Urinary bladder (tissue), 4 donors: ENCODE results near the gene ADAM33. TPM values are rescaled to one million over a fixed set of nuclear protein-coding genes. Genes with fewer than 3 reads are reported as not detected.

Experiments used
- DNase-seq: peaks from one replicate; pipeline ENCODE4 v3.0.0-alpha.2; 2015; ENCODE audit errors: extremely low spot score
- H3K27ac ChIP-seq: one replicate; pipeline ENCODE4 v1.5.1; 2013; ENCODE audit warnings: low read depth, mild to moderate bottlenecking, moderate library complexity
- H3K36me3 ChIP-seq: one replicate; pipeline ENCODE4 v1.6.1; 2013; ENCODE audit warnings: mild to moderate bottlenecking, moderate library complexity; ENCODE audit not compliant: insufficient read depth
- H3K4me1 ChIP-seq: one replicate; pipeline ENCODE4 v1.6.1; 2013; ENCODE audit warnings: mild to moderate bottlenecking, moderate library complexity; ENCODE audit not compliant: insufficient read depth
- H3K4me3 ChIP-seq: one replicate; pipeline ENCODE4 v1.5.1; 2013; ENCODE audit warnings: low read depth, low read length
- WGBS: extraction: QIAGEN DNeasy Blood & Tissue Kit; methylation state at CpG from one replicate; pipeline ENCODE4 v1.1.7; 2013; 5-methylcytosine and 5-hydroxymethylcytosine counted together
- polyA plus RNA-seq: library from polyadenylated mRNA; stranded (reverse); fragments of 200-250 nt; gene quantifications from one replicate; pipeline ENCODE4 v1.2.3, GENCODE V29; 2013
- total RNA-seq: library from RNA; depleted of rRNA; stranded (reverse); fragments of >200 nt; gene quantifications from one replicate; pipeline ENCODE4 v1.2.3, GENCODE V29; 2014
- donor health status: healthy with polysubstance abuse.
- donor health status: healthy.

The ADAM33 gene
- total and polyA plus RNA-seq, 2 donors = 88.2 to 111 TPM

DNA sequence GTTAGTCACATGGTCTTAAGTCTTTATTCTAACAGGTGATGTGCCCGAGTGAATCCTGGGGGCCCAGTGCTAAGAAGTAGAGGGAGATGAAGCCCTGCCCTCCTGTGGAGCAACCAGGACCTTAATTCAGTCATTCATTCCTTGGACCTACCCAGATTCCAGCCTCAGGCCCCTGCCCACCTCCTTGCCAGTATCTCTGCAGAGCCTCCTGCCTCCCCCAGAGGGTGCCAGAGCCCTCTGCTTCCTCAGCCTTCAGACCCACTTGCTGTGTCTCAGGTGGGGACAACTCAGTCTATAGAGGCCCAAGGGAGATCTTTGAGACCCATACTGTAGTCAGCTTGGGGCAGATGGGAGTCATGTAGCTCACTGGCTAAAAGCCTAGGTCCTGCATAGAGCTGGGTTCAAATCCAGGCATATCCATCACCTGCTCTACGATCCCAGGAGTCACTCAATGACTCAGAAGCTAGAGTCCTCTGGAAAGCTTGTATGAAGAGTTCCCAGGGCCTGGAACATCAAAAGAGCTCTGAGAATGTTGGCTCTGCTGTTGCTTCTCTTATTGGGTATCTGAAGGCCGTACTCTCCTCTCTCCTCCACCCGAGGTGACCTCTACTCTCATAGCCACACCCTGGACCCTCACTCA, 34.5 kb upstream of the ADAM33 start:
- no peak for DNase-seq
- no peak overlapping the region for H3K27ac ChIP-seq
- H3K36me3 ChIP-seq = no peaks in the 10 kb centered on the region
- no peaks in the 10 kb centered on the region for H3K4me1 ChIP-seq
- H3K4me3 ChIP-seq = no peak overlapping the region
- WGBS = 71% methylated on average over 4 of the region's 4 CpGs

DNA sequence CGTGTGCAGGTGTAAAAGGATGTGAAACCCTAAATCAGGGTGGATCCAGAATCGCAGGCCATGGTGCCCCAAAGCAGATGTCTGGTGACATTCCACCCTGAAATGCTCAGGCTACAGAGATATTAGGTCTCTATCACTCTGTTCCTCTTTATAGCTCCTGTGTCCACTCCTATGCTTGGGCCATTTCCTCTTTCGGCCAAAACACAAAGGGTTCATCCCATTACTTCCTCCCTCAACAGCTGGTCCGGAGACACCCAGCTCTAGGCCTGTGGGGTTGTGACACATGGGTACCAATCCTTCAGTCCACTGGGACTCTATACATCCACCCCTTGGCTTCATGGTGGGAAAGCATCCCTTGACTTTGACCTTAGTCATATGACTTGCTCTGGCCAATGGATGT, 32.3 kb upstream of the ADAM33 start:
- Histone ChIP-seq H3K36me3 (no peaks in the 10 kb centered on the region), H3K4me1 (no peaks in the 10 kb centered on the region), H3K27ac (no peak overlapping the region), H3K4me3 (no peak overlapping the region)
- DNase-seq = no peak
- WGBS = 80% methylated on average over 4 of the region's 4 CpGs

DNA sequence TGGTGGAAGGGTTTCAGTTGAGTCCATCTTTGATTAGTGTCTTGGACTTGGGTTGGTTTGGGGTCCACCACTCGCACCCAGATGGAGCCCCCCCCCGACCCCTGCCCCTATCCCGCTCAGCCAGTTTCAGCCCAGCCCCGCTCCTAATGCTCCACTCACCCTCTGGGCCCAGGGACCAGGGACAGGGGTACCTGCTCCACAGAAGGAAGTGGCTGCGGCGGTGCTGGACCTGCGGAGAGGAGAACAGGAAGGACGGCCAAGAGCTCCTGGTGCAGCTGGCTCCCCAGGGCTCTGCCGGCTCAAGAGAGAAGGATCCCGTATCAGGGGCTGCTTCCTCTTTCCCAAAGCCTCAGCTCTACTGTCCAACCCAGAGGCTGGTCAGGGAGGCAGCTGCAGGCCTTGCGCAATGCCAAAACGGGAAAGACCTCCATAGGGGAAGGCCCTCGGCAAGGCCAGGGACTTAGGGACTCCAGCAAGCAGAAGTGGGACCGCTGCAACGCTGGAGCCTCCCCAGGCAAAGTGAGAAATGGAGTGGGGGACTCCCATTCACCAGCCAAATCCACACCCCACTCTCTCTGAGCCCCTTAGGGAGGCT, 30.6 kb upstream of the ADAM33 start, which contains the start of gene SIGLEC1:
TSS of gene SIGLEC1 (minus strand) at position 322 of the 595 bp plus-strand sequence. CDS start 5,472 bp downstream, outside the sequence.
- DNase-seq = no peak
- WGBS = 83% methylated on average over 15 of the region's 15 CpGs
- H3K36me3 ChIP-seq = no peaks in the 10 kb centered on the region
- no peak within 1 kb of the TSS for H3K4me3 ChIP-seq
- no peaks in the 10 kb centered on the region for H3K4me1 ChIP-seq
- H3K27ac ChIP-seq = no peak within 1 kb of the TSS

DNA sequence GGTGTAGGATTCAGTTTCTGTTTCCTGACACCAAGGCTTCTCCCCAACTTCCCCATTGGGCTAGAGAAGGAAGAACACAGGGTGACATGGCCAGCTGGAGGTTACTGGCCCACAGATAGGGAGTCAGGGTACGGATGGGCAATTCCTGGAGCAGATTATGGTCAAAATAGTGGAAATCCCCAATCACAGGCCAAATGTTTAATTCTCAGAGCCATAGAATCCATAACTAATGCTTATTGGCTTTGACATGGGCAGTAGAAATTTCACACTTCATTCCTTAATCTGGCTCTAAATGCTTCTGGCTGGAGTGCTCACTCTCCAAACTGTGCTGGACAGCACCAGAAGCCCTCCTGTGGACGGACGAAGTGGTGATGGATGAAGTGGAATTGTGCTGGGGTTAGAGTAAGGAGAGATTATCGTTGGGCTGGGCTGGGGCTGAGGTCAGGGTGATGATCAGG, 29.7 kb upstream of the ADAM33 start:
- Histone ChIP-seq H3K4me1 (no peaks in the 10 kb centered on the region), H3K36me3 (no peaks in the 10 kb centered on the region), H3K4me3 (no peak overlapping the region), H3K27ac (no peak overlapping the region)
- no peak for DNase-seq
- WGBS = 69% methylated on average over 4 of the region's 4 CpGs

DNA sequence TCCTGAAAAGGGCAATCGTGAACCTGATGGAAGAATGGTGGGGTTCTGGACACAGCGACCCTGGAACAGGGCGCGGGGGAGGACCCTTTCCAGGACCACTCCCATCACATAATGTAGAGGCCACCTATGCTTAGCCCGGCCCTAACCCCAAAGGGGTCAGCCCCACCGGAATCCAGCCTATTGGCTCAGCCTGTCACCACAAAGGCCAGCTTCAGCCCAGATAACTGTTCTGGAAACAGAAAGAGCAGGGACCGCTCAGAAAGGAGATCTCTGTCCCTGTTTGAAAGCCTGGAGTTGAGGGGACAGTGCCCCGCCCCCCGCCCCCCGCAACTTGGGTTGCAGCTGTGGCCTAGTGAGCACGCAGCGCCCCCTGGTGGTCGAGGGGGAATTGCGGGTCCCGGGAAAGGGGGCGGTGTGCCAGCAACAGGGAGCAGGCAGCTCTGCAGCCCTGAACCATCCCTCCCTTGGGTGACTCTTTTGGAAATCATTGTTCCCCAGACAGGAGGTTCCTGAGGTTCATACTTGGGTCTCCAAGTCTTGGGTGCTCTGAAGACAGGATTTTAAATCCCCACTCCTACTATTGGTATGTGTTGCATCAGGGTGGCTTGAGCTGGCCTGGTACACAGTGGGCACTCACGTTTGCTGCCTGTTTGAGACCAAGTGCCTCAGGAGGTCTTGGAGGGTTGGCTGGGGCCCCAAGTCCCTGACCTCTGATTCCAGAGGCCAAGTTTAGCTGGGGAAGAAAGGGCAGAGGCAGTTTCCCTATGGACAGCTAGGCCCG, 29.1 kb upstream of the ADAM33 start:
- H3K4me1 ChIP-seq = no peaks in the 10 kb centered on the region
- no peaks in the 10 kb centered on the region for H3K36me3 ChIP-seq
- 31% methylated on average over 18 of the region's 18 CpGs for WGBS
- no peak overlapping the region for H3K4me3 ChIP-seq
- no peak overlapping the region for H3K27ac ChIP-seq
- no peak for DNase-seq

DNA sequence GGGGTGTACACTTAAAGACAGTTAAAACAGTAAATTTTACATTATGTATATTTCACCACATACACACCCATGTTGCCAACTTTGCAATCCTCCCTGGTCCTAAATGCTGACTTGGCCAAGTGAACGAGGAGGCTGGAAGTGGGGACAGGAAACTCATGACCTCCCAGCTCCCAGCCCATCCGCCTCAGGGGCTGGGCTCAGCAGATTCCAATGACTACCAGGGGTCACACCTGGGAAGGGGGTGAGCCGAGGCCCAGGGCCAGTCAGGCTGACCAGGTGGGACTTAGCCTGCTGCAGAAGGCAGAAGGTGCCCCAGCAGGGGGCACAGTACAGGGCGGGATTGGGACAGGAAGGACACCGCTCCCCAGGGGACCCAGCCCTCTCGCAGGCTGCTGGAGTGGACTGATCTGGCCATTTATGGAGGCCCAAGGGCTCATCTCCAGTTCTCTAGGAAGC, 28.2 kb upstream of the ADAM33 start:
- 63% methylated on average over 6 of the region's 6 CpGs for WGBS
- no peaks in the 10 kb centered on the region for H3K4me1 ChIP-seq
- no peak overlapping the region for H3K4me3 ChIP-seq
- H3K36me3 ChIP-seq = no peaks in the 10 kb centered on the region
- DNase-seq = no peak
- H3K27ac ChIP-seq = no peak overlapping the region

DNA sequence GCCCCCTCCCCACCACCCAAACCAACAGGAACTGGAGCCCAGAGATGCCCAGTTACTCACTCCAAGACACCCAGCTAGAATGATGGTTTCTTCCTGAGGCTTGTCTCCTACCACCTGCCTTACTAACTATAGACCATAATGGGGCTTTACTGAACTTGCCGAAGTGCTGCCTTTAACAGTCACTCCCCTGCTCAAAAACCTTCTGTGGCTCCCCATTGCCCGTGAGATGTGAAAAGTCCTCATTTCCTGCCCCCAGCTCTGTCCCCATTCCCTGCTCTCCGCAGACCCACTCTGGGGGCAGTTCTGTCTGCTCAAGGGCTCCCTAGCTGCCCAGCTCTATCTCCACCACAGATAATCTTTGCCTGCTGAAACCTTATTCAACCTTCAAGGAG, 25.7 kb upstream of the ADAM33 start:
- WGBS = 95% methylated on average over 3 of the region's 3 CpGs
- no peak for DNase-seq

DNA sequence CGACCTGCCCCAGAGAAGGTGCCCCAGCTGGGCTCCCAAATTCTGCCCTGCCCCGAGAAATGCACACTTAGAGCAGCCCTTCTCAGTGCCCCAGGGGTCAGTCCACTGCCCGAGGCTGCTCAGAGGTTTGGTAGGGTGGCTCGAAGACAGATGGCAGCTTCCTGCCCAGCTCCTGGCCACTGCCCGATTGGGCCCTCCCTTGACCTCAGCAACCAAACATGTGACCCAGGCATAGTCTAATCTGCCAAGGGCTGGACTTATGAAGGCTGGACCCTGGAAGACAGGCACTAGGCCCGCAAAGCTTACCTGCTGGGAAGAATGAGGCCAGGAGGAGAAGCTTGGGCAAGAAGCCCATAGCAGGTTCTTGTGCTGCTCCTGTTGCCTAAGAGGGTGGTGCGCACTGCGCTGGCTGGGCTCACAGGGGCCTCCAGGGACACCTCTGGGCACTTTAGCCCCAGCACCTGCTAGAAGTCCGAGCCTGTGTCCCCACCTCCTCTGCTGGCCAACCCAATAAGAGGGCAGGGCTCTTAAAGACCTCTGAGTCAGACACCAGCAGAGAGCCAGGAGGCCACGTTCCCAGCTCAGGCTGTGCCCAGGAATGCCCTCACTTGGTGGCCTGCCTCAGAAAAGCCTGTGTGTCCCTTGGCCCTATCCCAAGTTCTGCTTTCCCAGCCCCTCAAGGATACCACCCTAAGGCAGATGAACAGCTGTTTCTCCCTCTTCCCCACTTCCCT, 25.1 kb upstream of the ADAM33 start:
- Histone ChIP-seq H3K27ac (no peak overlapping the region), H3K4me3 (no peak overlapping the region), H3K36me3 (no peaks in the 10 kb centered on the region), H3K4me1 (no peaks in the 10 kb centered on the region)
- WGBS = 79% methylated on average over 10 of the region's 10 CpGs
- DNase-seq = no peak

More for the DNA sequence above, 25.7 kb upstream of the ADAM33 start:
- no peaks in the 10 kb centered on the region for H3K36me3 ChIP-seq
- H3K4me3 ChIP-seq = no peak overlapping the region
- no peak overlapping the region for H3K27ac ChIP-seq
- no peaks in the 10 kb centered on the region for H3K4me1 ChIP-seq

DNA sequence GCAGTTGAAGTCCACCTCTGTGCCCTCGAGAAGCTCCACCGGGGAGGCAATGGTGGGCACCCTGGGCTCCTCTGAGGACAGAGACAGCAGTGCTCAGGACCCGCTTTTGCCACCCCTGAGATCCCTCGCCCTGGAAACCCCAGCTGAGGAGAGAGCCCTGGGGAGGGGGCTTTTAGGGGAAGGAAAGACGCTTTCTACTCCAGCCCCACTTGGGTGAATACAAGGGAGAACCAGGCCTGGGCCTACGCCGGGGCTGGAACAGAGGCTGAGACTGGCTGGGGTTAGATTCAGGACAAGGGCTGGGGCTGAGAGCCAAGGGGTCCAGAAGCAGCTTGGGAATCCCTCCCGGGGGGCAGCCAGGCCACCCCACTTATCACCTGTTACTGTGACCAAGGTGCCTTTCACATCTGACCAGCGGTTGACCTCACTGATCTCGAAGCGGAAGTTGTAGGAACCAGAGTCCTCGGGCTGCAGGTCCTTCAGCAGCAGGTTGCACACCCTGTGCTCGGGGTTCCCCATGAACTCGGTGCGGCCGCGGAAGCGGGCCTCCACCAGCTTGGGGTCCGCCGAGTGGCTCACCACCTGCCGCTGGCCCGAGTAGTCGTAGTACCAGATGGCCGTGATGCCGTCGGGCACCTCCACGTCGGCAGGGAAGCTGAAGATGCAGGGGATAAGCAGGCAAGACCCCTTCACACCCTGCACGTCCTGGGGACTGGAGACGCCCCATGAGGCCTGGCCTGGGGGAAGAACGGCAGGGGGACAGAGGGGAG, 24.3 kb upstream of the ADAM33 start:
- Histone ChIP-seq H3K36me3 (no peaks in the 10 kb centered on the region), H3K4me1 (no peaks in the 10 kb centered on the region), H3K4me3 (no peak overlapping the region), H3K27ac (no peak overlapping the region)
- no peak for DNase-seq
- 95% methylated on average over 31 of the region's 31 CpGs for WGBS

DNA sequence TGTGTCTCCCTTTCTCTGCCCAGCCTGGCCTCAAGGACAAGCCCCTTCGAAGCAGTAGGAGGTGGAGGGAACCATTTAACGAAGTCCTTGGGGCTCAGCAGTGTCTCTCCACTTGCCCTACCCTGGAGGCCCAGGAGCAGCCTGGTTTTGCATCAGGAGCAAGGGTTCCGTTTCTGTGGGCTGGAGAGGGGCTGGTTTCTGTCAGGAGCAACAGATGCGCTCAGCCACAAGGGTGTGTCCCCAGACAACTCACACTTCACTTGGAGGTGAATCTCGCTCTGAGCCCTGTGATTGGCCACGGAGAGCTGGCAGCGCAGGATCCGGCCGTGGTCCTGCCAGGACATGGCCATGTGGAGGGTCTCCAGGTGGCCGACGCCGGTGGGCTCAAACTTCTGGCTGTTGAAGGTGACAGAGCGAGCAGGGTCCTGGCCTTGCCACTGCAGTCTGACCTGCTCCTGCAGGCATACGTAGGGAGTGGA, 23.7 kb upstream of the ADAM33 start:
- Histone ChIP-seq H3K36me3 (no peaks in the 10 kb centered on the region), H3K4me3 (no peak overlapping the region), H3K4me1 (no peaks in the 10 kb centered on the region), H3K27ac (no peak overlapping the region)
- 78% methylated on average over 14 of the region's 14 CpGs for WGBS
- DNase-seq = no peak

DNA sequence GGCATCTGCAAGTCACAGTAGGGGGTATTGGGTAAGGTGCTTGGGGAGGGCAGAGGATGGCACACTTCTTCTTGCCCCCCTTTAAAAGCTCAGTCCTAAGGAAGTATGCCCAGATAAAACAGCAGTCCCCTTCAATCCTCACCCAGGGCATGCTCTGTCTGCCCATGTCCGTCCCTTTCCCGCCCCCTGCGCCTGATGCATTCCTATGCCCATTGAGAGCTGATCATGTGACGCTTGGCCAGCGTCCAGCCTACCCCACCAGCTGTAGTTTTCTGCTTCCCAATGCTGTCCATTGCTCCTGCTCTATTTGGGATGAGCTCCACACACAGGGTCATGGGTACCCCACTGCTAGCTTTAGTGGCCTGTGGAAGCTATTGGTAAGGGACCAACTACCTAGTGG, 22.3 kb upstream of the ADAM33 start:
- Histone ChIP-seq H3K27ac (no peak overlapping the region), H3K36me3 (no peaks in the 10 kb centered on the region), H3K4me3 (no peak overlapping the region), H3K4me1 (no peaks in the 10 kb centered on the region)
- no peak for DNase-seq
- 77% methylated on average over 5 of the region's 5 CpGs for WGBS

DNA sequence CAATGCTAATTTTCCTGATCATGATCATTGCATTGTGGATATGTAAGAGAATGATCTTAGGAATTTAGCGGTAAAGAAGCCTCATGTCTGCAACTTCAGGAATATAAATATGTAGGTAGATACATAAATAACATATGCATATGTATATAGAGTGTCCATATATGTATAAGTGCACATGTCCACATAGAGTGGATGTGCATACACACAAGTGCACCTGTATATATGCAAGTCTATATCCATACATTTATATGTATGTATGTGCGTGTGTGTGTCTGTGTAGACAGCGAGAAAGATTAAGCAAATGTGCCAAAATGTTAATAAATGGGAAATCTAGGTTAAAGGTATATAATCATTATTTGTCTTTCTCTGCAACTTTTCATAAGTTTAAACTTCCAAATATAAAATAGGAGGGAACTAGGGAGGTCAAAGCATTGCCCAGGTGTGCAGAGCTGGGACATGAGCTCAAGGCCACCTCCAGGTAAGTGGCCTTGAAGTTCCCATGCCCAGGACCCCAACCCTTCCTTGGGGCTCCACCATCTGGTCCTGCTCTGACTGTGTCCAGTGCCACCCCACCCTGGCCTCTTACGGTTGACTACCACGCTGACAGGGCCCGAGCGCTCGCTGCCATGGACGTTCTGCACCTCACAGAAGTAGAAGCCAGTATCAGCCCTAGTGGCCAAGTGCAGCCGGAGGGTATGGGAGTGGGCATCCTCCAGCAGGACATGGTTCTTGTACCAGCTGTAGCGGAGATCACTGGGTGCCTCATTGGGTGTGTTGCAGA, 21.0 kb upstream of the ADAM33 start:
- H3K4me1 ChIP-seq = no peaks in the 10 kb centered on the region
- H3K36me3 ChIP-seq = no peaks in the 10 kb centered on the region
- no peak overlapping the region for H3K4me3 ChIP-seq
- H3K27ac ChIP-seq = no peak overlapping the region
- 94% methylated on average over 11 of the region's 11 CpGs for WGBS
- DNase-seq = no peak
